ENCODE data around the gene PATJ. TPM values are rescaled to one million over a fixed set of nuclear protein-coding genes. Genes with fewer than 3 reads are reported as not detected.

The PATJ gene
- total RNA-seq, 2 donors from 2014 or later: 37.9 to 72.1 TPM

DNA sequence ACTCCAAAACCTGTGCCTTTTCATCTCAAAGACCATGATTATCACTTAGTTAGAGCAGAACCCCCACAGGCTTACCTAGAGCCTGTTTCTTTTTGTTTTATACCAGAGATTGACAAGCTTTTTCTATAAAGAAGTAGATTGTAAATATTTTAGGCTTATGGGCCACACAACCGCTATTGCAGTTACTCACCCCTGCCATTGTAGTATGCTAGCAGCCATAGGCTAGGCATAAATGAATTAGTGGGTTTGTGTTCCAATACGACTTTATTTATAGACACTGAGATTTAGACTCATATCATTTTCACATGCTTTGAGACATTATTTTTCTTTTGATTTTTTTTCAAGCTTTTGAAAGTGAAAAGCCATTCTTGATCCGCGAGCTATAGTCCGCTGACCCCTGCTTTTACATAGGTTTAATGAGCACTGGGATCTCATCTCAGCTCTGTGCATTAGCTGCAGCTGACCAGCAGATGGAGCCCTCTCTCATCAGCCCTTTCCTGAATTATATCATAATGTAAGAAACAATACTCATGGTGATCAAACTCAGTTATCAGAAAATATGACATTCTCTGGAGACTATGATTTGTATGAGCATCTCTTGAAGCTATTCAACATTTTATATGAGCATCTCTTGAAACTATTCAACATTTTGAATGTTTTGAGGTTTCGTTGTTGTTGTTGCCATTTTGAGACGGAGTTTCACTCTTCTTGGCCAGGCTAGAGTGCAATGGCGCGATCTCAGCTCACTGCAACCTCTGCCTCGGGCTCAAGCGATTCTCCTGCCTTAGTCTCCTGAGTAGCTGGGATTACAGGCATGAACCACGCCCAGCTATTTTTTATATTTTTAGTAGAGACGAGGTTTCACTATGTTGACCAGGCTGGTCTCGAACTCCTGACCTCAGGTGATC, 340.4 kb downstream of the PATJ start:
- peaks cover 0 to 11% of the 10 kb centered on the region in 2 donors for H3K4me1 ChIP-seq
- H3K9me3 ChIP-seq: no peaks in the 10 kb centered on the region
- H3K27me3 ChIP-seq: no peaks in the 10 kb centered on the region
- H3K4me3 ChIP-seq: no peak overlapping the region
- H3K27ac ChIP-seq: no peak overlapping the region
- DNase-seq (ENCODE audit: low spot score): no peak
- no peaks in the 10 kb centered on the region for H3K36me3 ChIP-seq
- TF ChIP-seq, protein P1, sequence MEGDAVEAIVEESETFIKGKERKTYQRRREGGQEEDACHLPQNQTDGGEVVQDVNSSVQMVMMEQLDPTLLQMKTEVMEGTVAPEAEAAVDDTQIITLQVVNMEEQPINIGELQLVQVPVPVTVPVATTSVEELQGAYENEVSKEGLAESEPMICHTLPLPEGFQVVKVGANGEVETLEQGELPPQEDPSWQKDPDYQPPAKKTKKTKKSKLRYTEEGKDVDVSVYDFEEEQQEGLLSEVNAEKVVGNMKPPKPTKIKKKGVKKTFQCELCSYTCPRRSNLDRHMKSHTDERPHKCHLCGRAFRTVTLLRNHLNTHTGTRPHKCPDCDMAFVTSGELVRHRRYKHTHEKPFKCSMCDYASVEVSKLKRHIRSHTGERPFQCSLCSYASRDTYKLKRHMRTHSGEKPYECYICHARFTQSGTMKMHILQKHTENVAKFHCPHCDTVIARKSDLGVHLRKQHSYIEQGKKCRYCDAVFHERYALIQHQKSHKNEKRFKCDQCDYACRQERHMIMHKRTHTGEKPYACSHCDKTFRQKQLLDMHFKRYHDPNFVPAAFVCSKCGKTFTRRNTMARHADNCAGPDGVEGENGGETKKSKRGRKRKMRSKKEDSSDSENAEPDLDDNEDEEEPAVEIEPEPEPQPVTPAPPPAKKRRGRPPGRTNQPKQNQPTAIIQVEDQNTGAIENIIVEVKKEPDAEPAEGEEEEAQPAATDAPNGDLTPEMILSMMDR (IDR thresholded peaks at IDR 0.05): peak; percentile 84 to 91

DNA sequence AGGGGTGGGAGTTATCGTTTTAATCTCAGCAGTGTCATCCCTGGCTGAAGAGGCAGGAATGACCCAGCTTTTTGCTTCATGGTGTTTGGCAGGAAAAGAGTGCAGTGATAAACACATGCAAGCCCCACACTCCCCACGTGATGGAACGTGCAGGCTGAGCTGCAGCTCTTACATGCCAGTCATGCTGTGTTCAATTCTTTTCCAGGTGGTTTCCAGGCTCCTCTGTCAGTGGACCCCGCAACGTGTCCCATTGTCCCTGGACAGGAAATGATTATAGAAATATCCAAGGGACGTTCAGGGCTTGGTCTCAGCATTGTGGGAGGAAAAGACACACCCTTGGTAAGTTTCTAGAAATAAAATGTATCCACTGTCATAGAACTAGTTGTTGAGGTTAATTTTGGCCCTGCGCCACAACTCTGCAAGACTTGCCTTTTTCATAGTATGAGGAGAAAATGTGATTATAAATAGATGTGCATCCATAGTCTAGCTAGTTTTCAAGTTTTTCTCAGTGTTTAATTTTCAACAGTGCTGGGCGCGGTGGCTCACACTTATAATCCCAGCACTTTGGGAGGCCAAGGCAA, 342.1 kb downstream of the PATJ start:
- Histone ChIP-seq H3K27ac (no peak overlapping the region), H3K4me1 (peaks cover 0 to 11% of the 10 kb centered on the region in 2 donors), H3K36me3 (peaks cover 4% of the 10 kb centered on the region), H3K27me3 (no peaks in the 10 kb centered on the region), H3K9me3 (no peaks in the 10 kb centered on the region), H3K4me3 (no peak overlapping the region)
- TF ChIP-seq, protein P1 (IDR thresholded peaks at IDR 0.05): no peak
- DNase-seq (ENCODE audit: low spot score): no peak

DNA sequence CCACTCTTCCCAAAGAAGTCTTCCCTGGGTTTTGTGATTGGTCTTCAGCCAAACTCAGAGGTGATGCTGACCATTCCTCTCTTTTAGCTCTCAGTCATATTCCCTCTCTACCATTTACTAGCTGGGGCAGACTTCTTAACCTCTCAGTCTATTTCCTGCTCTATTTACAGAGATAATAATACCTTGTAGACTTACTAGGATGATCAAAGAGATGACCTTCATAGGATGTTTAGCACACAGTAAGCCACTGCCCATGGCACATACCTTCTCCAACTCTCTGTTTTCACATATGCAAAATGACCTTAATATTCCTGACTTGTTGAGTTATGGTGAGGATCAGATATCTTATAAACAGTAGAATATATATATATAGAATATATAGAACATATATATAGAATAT, 346.2 kb downstream of the PATJ start:
- no peak for DNase-seq (ENCODE audit: low spot score)

DNA sequence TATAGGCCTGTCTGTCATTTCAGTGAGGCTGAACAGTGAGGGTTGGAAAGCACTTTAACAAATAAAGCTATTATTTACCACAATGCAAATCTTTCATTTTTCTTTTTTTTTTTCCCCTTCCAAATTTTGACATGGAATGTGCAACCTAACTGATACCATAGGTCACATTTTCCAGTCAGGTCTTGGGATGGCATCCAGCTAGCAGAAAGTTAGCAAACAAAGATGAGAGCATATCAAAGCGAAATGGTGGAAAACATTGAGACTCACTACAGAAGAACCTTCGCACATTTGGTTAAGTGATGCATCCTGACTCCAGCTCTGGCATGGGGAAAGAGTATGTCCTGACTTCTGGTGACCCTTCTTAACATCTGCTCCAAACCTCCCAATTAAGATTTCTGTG, 347.3 kb downstream of the PATJ start:
- TF ChIP-seq, protein P1 (IDR thresholded peaks at IDR 0.05): no peak
- Histone ChIP-seq H3K27ac (no peak overlapping the region), H3K4me3 (no peak overlapping the region), H3K9me3 (no peaks in the 10 kb centered on the region), H3K27me3 (no peaks in the 10 kb centered on the region), H3K36me3 (peaks cover 4% of the 10 kb centered on the region), H3K4me1 (peaks cover 0 to 3% of the 10 kb centered on the region in 2 donors)
- DNase-seq (ENCODE audit: low spot score): no peak

More for the DNA sequence above, 346.2 kb downstream of the PATJ start:
- peaks cover 0 to 11% of the 10 kb centered on the region in 2 donors for H3K4me1 ChIP-seq
- no peaks in the 10 kb centered on the region for H3K27me3 ChIP-seq
- peaks cover 4% of the 10 kb centered on the region for H3K36me3 ChIP-seq
- TF ChIP-seq, protein P1 (IDR thresholded peaks at IDR 0.05): no peak
- H3K9me3 ChIP-seq: no peaks in the 10 kb centered on the region
- no peak overlapping the region for H3K4me3 ChIP-seq
- no peak overlapping the region for H3K27ac ChIP-seq

DNA sequence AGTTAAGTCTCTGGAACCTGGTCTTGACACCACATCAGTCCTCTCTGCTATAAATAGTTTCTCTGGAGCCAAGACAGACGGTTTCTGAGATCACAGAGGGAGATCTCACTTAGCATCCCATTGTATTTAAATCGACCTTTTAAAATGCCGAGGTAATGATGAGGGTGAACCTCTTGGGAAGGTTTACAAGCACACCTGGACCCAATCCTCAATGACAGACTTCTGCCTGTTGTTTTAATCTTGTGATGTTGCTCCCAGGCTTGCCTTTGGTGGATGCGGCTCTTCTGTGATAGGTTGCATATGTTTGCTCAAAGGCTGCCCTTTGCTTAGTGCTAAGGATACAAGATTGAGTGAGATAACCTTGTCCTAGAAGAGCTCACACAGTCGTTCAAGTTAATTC, 347.7 kb downstream of the PATJ start:
- TF ChIP-seq, protein P1 (IDR thresholded peaks at IDR 0.05): no peak
- Histone ChIP-seq H3K9me3 (no peaks in the 10 kb centered on the region), H3K4me1 (no peaks in the 10 kb centered on the region), H3K36me3 (peaks cover 4% of the 10 kb centered on the region), H3K27ac (no peak overlapping the region), H3K4me3 (no peak overlapping the region), H3K27me3 (no peaks in the 10 kb centered on the region)
- DNase-seq (ENCODE audit: low spot score): no peak
